GM19023 (cell line): ENCODE results near the gene EMX2.

Source experiments
- ATAC-seq: cut with Tn5 transposase; IDR thresholded peaks from one replicate; pipeline ENCODE4 v1.9.1; 2021; ENCODE audit warnings: mild to moderate bottlenecking, moderate library complexity; ENCODE audit not compliant: unreplicated experiment

EMX2 gene

DNA sequence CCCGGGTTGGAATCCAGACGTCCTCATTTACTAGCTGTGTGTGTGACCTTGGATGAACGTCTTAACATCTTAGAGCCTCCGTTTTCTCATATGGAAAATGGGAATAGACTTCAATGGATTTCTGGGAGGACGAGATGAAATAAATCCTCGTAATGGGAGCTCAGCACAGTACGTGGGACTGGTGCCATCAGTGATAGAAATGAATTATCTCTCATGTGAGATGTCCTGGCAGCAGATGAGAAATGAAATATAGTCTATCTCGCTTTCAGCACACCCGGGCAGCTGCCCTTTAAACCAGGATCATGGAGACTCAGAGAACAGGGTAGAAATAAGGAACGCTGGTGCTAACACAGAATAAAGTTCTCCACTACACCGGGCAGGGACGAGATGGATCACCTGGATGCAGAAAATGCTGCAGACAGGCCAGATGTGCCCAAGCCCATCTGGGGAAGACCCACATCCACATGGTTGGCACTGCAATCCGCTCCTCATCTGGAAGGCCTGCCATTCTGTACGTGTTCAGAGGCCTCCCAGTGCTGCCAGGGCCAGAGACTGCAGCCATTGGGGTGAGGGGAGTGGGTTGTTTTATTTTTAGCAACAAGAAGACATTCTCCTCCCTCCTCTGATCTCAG is 11.1 kb upstream of the EMX2 start:
- ATAC-seq, result no peak

DNA sequence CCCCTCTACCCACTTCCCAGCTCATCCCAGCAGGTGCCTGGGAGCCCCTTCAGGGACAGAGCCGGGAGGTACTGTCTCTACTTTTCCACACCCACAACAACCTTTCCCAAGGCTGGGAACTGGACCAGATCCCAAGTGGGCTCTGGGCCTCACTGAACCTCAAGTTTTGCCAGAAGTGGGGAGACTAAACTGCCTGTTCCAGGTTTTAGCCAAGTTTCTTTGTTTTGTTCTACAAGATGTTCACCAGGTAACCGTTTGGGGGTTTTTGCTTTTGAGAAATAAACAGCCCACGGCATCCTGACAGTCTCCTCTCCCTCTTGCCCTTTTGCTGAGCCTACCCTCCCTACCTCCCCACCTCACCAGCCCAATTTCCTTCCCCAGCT is 10.6 kb upstream of the EMX2 start:
- ATAC-seq, result no peak

DNA sequence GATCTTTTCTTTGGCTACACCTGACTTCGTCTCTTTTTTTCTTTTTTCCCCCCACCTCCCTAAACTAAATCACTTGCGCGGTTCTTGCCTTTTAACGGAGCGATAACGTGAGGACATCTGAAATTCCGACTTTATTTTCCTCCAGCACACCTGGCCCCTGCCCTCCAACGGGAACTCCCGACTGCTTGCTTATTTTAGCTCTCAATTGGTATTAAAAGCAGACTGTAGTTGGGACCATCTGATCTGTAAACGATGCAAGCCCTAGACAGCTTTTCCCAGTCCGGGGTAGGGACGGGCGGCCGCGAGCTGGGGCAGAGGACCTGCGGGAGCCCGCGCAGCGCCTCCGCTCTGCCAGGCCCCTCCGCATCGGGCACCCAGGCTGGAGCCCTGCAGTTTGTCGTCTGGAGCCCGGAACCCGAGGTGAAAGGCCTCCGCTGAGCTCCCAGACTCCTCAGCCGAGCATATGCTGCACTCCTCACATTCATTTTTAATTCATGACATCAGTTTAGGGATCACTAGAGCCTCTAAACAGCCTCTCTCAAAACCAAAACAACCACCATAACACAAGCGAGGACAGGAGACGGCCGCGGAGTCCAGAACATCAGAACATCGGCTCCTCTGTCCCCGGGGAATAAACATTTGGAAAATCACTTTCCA is 10.0 kb upstream of the EMX2 start:
- no peak for ATAC-seq

DNA sequence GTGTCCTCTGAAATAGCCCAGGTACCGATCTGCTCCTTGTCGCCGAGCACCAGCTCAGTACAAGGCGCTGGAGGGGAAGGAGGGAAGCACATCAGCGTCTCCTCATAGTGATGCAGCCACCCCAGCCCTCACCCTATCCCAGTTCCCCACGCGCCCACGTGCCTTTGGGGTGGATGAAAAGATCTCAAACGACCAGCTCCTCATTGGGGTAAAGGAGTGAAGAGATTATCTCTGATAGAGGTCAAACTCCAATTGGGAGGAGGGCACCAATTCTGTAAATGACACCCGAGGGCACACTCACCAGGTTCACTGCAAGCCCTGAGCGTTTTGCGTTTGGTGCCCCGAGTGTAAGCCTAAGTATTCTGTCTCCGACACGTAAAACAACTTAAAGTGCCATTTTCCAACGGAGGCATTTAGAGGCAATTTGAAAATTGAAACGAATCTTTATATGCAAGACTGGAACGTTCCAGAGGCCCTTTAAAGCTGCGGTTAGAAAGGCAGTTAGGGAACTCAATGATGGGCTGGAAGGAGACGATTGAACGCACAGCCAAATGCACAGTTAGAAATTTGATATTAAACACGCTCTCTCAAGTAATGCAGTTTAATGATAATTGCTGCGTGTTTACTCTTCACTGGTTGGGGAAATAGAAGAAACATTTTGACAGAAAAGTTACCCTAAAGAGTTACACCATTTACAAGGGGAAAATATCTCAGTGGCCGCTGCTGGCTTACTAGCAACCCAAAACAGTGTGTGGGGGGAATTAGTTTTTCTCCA is 8.9 kb upstream of the EMX2 start:
- ATAC-seq, result no peak

- ATAC-seq, result no peak
These were observed 7.9 kb upstream of the EMX2 start for GRCh38 chr10:117534321-117535297.

GRCh38 chr10:117535298-117536071 is 7.1 kb upstream of the EMX2 start:
- ATAC-seq, result no peak

DNA sequence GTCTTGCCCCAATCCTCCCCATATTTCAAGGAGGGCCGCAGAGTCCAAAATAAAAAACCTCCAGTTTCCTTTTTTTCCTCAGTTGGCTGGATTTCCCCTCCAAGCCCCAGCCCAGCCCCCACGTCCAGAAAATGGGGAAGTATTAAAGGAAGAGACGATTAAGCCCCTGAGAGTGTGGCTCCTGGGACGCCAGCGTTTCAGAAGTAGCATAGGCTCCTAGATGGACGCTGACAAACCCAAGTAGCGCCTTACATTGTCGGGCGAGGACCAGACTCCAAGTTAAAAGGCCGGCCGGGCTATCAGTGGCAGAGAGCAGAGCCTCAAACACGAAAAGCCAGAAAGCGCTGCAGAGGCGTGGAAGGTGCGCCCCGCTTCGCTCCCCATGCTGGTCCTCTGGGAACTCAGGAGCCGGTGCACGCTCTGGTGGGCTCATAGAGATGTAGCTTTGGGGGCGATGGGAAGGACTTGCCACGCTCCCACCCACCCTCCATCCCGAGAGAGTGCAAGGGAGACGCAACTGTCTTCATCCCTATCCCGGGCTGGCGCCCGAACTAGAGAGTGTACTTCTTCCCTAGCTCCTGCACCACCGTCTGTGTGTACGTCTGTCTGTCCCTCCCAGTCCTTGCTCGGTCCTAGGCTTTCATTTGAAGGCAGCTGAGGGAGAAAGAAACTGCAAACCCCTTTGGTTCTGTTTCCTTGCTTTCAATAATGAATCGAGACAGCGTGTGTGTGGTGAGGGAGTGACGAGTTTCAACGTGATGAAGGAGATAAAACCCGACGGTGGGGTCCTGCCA is 6.3 kb upstream of the EMX2 start:
- ATAC-seq, result no peak

- no peak for ATAC-seq
These were observed 5.6 kb upstream of the EMX2 start for GRCh38 chr10:117536866-117537435.

DNA sequence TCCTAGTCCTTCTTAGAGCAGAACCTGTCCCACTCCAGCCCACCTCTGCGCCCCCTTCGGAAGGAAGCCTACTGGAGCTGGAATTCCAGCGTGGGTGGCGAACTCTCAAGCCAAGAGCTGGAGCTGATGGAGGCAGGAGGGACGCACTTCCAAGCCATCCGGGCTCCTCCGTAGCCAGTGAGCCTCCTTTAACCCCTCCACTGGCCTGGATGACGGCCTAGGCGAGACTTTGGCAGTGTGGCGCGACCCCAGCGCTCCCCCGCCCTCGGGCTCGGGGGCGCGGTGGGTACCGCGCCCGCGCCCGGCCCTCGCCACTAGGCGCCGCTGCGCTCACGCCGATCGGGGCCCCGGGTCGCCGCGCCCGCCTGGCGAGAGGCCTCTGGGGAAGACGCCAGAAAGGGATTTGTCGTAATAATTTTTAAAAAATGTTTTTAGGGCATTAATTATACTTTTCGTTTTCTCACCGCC is 5.1 kb upstream of the EMX2 start:
- ATAC-seq, result no peak

- ATAC-seq, result no peak
These were observed 4.5 kb upstream of the EMX2 start for GRCh38 chr10:117537904-117538524.

DNA sequence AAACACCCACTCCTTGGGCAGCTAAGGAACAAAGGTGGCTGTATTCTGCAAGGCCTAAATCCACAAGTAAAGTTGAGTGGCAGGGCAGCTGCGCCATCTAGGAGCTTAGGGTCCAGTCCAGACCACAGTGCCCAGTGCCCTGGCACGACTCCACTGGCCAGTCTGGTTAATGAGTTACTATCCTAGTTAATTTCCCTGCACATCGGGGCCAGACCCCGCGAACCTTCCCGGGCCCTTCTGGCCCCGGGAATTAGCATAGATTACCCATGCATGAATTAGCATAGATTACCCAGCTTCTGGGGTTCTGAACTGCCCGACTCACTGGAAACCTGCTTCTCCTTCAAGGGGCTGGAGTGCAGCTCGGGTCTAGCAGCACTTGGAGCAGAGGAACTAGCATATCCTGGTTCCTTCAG is 3.2 kb upstream of the EMX2 start:
- no peak for ATAC-seq

- no peak for ATAC-seq
These were observed 2.5 kb upstream of the EMX2 start for GRCh38 chr10:117539903-117540639.

- ATAC-seq, result no peak
These were observed 1.7 kb upstream of the EMX2 start for GRCh38 chr10:117540640-117541404.

DNA sequence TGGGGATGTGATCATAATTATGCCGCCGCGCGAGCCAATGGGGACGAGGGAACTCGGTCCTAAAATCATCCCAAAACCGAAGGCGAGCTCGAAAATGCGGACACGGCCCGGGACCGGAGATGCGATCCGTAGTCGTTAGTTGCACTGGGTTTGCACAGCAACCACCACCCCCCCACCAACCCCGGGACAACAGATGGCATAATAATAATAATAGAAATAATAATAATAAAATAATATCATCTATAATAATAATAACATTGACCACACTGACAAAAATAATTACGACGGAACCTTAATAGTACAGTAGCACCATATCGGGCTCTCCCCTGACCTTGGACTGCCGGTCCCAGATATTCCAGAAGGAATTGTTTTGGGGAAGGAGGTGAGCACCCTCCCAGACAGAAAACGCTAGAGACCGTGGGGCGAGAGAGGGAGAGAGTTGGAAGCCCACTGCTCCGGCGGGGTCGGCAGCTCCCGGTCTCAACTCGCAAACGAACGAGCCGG is 1.1 kb upstream of the EMX2 start:
- ATAC-seq, result no peak

DNA sequence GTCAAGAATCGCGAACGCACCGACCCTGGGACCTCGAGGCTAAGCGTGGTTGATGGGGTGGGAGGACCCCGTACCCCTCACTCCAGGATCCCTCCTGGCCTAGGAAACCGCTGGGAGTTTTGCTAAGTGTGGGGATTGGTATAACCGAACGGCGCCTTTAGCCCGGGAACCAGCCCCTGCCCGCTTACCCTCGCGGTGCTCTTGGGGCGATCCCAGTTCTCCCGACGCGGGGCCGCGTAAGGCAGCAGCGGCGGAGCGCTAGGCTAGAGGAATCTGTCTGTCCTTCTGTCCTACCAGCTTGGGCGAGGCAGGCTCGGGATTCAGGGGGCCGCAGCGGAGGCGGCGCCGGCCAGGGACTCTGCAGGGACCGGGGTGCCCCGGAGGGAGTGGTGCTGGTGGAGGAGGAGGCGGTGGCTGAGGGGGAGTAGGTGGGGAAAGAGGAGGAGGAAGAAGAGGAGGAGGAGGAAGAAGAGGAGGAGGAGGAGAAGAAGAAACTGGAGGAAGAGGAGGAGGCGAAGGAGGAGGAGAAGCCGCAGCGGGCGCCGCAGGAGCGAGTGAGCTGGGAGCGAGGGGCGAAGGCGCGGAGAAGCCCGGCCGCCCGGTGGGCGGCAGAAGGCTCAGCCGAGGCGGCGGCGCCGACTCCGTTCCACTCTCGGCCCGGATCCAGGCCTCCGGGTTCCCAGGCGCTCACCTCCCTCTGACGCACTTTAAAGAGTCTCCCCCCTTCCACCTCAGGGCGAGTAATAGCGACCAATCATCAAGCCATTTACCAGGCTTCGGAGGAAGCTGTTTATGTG is 439 bp upstream of the EMX2 start:
- no peak for ATAC-seq
